HG02623 (cell line): ENCODE measurements around the gene MROH2B.
"Not testable (repeated sequence)": the region's sequence is repeated elsewhere in the genome, so short reads cannot be mapped to it uniquely, and the experiment has no call there.

Source experiments
- ATAC-seq: cut with Tn5 transposase; IDR thresholded peaks from one replicate; pipeline ENCODE4 v1.9.1; 2021; ENCODE audit warnings: moderate library complexity; ENCODE audit not compliant: unreplicated experiment

MROH2B gene

DNA sequence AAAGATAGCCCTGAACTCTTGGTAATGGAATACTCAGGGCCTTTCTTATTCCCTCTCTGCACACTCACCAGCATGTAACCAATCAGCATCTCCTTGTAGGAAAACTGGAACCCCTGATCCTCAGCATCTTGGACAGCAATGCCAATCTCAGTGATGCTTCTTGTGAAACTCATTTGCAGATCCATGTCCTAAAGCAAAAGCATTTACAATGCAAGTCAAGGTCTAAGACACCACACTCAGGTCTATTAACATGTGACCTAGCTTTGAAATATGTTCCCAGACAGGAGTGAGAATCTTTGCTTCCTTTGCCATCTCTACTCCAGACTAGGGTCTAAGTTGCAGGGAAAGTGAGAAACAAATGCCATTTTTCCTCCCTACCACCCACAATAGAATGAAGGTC, 38.2 kb downstream of the MROH2B start:
- no peak for ATAC-seq

- ATAC-seq = not testable (repeated sequence)
These were observed 48.5 kb downstream of the MROH2B start for GRCh38 chr5:41022600-41022999.

- ATAC-seq = no peak
These were observed 58.8 kb downstream of the MROH2B start for GRCh38 chr5:41012318-41012717.

DNA sequence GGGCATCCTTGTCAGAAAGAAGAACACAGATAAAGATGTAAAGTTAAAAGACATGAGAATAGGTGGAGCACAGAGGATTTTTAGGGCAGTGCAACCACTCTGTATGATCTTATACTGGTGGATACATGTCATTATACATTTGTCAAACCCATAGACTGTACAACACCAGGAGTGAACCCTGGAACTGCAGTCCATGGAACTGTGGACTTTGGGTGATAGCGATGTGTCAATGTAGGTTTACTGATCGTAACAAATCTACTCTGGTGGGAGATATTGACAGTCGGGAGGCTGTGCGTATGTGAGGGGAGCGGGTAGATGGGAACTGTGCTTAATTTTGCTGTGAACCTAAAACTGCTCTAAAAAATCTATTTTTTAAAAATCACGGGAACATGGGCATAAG, 60.6 kb downstream of the MROH2B start:
- no peak for ATAC-seq

DNA sequence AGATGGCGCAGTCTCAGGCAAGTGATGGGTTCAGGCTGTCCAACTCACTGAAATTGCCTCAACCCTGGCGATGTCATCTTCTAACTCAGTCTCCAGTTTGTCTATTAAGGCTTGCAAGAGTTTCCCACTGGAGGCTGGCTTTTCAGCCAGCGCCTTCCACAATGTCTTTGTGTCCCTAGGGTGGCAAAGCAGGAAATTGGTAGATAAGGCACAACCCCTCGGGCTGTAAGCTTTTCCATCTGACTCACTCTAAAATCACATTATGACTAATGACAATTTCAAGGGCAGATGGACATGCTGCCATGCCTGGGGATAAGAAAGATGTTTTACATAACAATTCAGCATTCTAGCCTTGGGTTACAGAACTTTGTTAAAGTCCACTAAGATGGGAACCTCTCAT, 61.9 kb downstream of the MROH2B start:
- ATAC-seq = no peak

- no peak for ATAC-seq
These were observed 66.2 kb downstream of the MROH2B start for GRCh38 chr5:41004931-41005330.

GRCh38 chr5:41003670-41004376, 67.3 kb downstream of the MROH2B start:
- no peak for ATAC-seq

- ATAC-seq = no peak
These were observed 71.2 kb downstream of the MROH2B start for GRCh38 chr5:40999966-41000365.

GRCh38 chr5:40999142-40999541, 72.0 kb downstream of the MROH2B start:
- ATAC-seq = no peak

DNA sequence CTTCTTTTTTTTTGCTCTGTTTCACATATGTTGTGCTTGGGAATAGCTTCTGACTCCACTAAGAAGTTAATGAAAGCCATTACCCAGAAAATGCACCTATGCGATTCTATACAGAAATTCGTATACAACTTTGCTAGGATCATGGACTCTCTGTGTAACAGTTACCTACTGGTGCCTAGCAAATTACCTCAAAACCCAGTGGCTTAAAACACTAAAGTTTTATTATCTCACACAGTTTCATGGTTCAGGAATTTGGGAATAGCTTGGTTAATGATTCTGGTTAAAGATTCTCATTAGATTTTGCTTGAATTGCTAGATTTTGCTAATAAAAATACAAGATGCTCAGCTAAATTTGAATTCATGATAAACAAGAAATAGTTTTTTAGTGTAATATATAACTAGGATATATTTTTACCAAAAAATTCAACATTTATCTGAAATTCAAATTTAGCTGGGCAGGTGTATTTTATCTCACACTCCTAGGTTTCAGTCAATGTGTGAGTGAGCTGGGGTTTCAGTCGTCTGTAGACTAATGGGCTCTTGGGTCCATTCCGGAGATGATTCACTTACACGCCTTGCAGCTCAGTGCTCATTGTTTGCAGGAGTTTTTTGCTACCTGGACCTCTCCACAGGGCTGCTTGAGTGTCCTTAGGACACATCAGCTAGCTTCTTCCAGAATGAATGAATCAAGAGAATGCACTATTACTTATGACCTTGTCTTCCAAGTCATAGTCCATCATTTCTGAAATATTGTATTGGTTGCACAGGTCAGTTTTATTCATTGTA, 75.1 kb downstream of the MROH2B start:
- ATAC-seq = no peak

DNA sequence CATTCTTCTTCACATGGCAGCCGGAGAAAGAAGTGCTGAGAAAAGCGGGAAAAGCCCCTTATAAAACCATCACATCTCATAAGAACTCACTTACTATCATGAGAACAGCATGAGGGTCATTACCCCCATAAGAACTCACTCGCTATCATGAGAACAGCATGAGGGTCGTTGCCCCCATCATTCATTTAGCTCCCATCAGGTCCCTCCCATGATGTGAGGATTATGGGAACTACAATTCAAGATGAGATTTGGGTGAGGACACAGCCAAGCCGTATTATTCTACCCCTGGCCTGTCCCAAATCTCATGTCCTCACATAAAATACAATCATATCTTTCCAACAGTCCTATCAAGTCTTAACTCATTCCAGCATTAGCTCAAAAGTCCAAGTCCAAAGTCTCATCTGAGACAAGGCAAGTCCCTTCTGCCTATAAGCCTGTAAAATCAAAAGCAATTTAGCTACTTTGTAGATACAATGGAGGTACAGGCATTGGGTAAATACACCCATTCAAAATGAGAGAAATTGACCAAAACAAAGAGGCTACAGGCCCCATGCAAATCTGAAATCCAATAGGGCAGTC, 79.1 kb downstream of the MROH2B start:
- ATAC-seq = no peak

DNA sequence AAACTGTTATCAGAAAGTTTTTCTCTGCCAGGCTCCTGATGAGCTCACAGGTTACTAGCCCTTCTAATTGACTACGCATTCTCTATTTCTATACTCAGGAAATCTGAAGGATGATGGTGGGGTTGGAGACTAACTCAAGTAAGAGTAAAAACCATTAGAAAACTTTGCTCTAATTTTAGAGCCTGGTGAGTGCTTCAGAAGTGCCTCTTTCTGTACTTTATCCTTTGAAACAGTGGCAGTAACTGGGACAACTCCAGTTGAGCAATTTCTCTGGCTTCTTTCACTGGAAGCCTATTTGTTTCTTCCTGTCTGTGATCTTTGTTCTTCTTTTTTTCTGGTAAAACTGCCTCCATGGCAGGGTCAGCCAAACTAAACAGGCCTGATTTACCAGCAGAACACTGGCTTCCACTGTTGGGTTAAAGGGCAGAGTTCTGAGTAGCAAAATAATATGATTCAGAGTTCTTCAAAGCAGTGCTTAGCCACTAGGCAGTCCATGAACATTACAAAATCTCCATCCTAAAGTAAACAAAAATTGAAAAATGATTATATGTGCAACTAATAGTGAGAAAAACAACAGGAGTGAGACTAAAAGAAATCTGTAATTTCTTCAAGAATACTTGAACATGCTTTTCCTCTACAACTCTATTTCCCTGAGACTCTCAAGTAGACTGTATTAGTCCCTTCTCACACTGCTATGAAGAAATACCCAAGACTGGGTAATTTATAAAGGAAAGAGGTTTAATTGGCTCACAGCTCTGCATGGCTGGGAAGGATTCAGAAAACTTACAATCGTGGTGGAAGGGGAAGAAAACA, 79.8 kb downstream of the MROH2B start:
- no peak for ATAC-seq

DNA sequence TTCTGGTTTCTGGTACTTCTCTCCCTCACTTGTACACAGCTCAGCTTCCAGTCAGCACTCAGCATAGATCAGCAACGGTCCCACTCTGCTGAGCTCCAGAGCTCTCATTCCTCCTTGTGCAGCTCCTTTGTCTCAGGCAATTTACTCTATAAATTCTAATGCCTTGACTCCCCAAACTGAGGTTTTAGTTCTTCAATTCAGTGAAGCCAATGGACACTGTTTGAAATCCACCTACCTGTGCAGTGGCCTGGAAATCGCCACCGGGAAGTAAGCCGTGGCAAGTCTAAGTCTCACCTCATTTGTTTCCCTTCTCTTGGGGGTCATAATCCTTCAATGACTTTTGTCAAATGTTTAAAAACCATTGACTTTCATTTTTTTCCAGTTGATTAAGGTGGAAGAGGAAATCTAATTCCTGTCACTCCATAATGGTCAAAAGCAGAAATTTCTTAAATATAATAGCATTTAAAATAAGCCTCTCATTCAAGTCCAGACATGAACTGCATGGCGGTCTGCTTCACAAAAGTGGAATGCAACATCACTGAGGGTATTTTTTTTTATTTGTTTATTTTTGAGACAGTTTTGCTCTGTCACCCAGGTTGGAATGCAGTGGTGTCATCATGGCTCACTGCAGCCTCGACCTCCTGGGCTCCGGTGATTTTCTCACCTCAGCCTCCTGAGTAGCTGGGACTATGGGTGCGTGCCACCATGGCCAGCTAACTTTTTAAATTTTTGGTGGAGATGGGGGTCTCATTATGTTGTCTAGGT, 82.2 kb downstream of the MROH2B start:
- no peak for ATAC-seq

DNA sequence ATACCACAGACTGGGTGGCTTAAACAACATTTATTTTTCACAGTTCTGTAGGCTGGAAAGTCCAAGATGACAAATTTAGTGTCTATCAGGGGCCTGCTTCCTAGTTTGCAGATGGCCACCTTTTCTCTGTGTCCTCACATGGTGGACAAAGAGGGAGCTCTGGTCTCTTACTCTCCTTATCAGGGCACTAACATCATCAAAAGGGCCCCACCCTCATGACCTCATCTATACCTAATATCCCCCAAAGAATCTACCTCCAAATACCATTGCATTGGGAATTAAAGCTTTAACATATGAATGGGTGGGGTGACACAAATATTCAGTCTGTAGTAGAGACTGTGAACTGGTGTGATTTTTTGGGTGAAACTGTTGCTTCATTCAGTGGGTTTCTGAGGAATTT, 83.8 kb downstream of the MROH2B start:
- no peak for ATAC-seq

DNA sequence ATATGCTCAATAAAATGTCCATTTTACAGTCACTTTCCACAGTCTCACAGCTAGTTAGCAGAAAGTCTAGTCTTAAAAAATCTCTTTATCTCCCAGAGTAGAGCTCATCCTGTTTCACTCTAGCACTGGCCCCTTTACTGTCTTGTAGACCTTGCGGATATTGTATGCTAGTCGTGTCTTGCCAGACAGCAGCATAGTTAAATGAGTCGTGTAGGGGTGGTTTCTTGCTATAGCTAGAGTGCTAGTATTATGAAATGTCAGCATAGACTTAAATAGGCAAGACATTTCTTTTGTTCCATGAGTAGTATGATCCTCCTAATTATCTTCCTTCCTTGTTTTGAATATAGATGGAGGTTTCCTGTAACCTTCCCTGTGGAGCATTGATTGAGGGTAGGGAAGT, 84.5 kb downstream of the MROH2B start:
- no peak for ATAC-seq

DNA sequence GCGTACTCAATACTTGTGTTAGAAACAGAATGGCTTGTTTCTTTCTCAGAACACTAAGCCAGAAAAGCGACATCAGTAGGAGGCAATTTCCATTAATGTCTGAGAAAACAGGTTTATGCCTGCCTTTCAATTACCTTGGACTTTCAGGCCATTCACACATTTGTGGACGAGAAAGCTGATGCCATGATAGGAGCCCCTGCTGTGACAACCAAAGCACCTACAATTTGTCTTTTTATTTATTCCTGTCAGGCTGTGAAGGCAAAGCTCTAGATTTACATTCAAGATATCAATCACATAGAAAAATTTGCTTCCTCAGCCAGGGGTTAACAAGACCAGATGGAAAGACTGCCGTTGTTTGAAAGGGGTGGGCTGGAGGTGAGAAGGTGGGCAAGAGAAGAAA, 85.6 kb downstream of the MROH2B start:
- no peak for ATAC-seq

DNA sequence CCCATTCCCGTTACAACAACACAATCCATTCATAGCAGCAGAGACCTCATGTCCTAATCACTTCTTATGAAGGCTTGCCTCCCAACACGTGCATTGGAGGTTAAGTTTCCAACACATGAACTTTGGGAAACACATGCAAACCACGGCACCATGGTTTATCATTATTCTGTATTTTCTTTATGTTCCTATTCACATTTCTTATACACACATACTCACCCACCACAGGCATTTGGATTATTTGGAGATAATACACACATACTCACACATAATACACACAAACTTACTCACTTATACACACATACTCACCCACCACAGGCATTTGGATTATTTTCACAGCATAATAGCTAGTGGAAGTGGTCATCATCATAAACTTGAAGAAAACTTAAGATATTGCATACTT, 86.3 kb downstream of the MROH2B start:
- ATAC-seq = no peak

GRCh38 chr5:40983781-40984180, 87.4 kb downstream of the MROH2B start:
- no peak for ATAC-seq

DNA sequence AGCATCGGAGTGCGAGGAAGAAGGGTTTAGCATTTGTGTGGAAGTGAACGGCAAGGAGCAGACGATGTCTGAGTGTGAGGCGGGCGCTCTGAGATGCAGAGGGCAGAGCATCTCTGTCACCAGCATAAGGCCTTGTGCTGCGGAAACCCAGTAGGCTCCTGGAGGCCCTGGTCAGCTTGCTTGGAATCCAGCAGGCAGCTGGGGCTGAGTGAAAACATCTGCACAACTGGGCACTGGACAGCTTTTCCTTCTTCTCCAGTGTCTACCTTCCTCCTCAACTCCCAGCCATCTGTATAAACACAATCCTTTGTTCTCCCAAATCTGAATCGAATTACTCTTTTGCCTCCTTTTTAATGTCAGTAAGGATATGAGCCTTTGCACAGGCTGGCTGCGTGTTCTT, 89.7 kb downstream of the MROH2B start:
- no peak for ATAC-seq

GRCh38 chr5:40976836-40977235, 94.3 kb downstream of the MROH2B start:
- ATAC-seq = no peak

DNA sequence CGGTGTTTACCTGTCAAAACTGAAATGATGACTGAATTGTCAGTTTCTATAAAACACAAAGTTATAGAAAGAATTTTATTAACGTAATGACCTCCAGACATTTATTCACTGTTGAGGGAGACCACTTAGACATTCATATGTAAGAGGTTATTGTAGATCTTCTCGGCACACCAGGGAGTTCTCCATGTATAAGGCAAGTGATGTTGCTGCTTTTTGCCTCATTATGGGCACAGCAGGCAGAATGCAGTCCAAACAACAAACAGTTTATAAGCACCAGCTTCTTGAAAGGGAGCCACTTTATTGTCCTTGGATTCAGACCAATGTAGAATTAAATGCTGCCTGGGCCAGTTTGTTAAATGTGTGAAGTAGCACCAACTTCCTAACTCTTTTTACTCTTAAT, 95.1 kb downstream of the MROH2B start:
- no peak for ATAC-seq
